NCI-H2107 treated with DMSO at 0.1 percent for 48 hours (cell line): ENCODE measurements around the gene CTPS1.

Experiments used
- DNase-seq: peaks from one replicate; lab custom pipeline; 2025; ENCODE audit not compliant: unreplicated experiment; lab: John Stamatoyannopoulos, UW

The CTPS1 gene

GRCh38 chr1:40979241-40980067, at the start of gene CTPS1:
Gene CTPS1, plus strand, starts transcription at chr1:40979696. Its CDS starts 3,595 bp downstream, at chr1:40983291.
- DNase-seq = peak; percentile 82

DNA sequence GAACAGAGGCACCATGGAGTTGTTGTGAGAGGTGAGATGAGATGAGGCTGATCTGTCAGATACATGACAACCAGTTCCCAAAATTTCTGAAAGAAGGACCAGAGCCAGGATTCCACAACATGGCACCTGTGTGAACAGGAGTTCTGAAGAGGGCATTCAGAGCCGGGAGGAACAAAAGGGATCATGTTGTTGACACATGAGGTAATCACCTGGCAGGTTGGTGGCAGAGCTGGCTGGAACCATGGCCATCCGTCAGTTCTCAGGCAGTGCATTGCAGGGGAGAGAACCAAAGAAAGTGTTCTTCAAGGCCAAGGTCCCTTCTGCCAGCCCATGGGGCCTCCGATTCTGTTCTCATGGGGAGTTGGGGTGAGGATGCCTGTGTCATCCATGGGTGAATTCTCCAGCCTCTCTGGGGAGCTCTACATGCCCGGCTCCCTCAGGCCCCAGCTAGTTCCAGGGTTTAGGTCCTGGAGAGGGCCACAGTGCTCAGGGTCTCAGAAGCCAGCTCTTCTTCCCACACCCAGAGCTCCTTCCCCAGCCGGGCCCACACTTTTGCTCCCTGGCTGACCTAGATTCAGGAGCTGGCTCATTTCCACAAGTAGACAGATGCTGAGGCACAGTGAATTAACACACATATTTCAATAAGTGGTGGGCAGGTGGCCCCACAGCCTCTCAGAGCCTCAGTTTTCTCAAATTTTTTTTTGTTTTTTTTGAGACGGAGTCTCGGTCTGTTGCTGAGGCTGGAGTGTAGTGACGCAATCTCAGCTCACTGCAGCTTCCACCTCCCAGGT, 49.1 kb upstream of the CTPS1 start:
- DNase-seq = peak; percentile 43

GRCh38 chr1:40931601-40932000, 47.9 kb upstream of the CTPS1 start:
- no peak for DNase-seq

GRCh38 chr1:40932006-40932405, 47.5 kb upstream of the CTPS1 start:
- DNase-seq = no peak

GRCh38 chr1:40936931-40937339, 42.6 kb upstream of the CTPS1 start:
- DNase-seq = no peak

DNA sequence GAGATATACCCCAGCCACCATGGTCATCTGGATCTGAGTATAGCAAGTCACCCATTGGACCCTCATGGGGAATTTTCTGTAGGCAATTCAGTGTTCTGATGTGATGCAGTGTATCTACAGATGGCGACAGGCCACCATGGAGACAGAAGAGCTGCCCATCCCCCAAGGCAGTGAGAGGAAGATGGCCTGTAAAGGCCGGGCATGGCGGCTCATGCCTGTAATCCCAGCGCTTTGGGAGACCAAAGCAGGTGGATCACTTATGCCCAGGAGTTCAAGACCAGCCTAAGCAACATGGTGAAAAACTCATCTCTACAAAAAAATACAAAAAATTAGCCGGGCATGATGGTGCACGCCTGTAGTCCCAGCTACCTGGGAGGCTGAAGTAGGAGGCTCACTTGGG, 41.1 kb upstream of the CTPS1 start:
- DNase-seq = no peak

DNA sequence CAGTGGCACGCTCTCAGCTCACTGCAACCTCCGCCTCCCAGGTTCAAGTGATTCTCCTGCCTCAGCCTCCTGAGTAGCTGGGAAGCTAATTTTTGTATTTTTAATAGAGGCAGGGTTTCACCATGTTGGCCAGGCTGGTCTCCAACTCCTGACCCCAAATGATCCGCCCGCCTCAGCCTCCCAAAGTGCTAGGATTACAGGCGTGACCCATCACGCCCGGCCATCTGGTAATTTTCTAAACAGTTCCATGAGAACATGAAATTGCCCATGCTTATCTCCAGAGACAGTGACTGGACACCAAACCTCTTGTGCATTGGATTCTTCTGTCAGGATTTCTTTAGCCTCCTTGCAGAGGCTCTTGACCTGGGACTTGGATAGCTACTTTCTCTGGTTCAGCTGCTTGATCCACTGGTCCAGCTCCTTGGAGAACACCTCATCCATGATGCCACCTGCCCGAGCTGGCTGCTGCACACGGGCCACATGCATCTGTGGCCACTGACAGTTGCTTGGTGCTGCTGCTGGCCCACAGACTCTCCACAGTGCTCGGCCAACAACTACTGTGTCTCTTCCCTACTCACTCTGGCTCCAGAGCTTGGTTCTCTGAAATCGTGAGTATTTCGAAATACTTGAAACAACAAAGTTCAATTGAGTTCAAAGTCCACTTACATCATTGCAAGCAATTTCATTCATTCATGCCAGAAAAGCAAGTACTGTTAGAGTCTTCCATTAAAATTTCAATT, 40.0 kb upstream of the CTPS1 start:
- DNase-seq = no peak

DNA sequence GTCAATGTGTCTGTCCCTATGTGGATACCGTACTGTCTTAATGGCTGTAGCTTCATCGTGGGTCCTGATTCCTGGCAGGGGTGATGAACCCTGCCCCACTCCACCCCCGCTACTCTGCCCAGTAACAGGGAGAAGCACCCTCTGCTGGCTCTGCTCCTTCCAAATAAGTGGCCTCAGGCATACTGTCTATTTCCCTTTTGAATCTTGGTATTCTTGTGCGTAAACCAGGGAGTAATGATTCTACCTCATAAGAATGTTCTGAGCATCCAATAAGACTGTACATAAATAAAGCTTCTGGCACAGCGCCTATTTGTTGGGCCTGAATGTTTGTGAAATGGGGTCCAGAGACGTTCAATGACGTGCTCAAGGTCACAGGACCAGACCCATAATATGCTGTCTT, 35.2 kb upstream of the CTPS1 start:
- DNase-seq = no peak

GRCh38 chr1:40944841-40945430, 34.6 kb upstream of the CTPS1 start:
- no peak for DNase-seq

DNA sequence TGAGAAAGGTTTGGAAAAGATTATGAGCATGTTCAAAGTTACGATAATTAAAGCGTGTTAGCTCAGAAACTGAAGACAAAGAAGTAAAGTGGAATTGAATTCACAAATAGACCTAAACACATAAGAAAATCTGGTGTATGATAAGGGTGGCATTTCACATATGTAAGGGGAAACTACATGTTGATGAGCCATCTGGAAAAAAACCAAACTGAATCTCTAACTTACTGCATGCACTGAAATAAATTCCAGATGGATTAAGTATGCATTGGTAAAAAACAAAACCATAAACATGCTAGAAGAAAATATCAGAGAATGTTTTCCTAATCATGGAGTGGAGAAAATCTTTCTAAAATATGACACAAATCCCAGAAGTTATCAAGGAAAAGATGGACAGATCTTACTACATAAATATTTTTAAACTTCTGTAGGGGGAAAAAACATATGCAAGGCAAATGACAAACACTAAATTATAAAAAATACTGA, 34.0 kb upstream of the CTPS1 start:
- no peak for DNase-seq

DNA sequence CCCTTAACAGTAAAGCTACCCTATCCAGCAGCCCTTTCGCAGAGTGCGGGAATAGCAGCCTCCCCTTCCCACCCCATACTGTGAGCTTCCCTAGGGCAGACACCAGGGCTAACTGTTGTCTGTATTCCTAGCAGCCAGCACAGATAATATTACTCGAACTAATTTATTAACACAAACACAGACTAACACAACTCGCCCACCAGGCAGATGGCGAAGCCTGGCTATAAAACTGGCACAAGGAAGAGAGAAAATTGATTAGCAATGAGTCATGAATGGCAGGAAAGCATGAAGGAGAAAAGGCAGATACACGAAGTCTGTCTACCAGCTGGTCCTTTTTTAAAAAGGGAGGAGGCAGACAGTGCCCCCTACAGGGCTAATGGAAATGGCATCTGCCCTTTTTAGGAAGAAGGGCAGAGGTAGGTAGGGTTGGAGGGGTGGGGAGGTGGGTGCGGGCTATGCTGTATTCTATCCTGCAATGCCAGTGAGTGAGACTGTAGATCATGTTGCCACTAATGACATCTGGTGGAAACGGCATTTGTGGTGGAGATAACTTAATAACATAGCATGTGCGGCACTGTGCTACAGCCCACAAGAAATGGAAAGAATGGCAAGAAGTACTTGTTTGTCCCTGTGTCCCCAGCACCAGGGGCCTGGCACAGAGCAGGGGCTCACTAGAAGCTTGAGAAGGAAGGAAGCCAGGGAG, 30.6 kb upstream of the CTPS1 start:
- peak; percentile 75 for DNase-seq

GRCh38 chr1:40949563-40949962, 29.9 kb upstream of the CTPS1 start:
- no peak for DNase-seq

DNA sequence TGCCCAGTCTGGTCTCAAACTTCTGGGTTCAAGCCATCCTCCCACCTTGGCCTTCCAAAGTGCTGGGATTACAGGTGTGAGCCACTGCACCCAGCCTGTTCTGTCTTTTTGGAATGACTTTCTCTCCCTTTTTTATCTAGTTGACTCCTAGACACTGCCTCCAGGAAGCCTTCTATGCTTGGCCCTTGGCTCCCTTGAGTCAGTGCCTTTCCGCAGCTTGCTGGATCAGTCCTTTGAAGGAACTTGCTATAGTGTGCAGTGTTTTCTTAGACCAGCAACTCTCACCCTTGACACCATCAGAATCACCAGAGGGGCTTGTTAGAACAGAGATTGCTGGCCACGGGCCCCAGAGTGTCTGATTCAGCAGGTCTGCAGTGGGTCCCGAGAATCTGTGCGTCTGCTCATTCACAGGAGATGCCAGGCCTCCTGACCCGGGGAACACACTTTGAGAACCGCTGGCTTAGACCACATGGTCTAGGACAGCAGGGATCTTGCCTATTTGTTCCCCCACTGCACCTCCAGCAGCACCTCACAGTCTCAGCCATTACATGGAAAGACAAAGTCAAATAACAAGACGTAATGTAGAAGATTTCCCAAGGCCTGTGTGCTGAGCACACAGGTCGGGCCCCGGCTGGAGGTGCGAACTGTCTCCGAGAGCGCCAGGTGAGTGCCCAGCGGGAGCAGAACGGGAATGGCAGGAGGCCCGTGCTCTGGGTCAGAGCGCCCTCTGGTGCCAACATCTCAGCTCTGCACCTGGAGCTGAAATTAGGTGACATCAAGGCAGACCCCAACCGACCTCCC, 27.4 kb upstream of the CTPS1 start:
- DNase-seq = peak; percentile 57

GRCh38 chr1:40952744-40953315, 26.7 kb upstream of the CTPS1 start:
- no peak for DNase-seq

DNA sequence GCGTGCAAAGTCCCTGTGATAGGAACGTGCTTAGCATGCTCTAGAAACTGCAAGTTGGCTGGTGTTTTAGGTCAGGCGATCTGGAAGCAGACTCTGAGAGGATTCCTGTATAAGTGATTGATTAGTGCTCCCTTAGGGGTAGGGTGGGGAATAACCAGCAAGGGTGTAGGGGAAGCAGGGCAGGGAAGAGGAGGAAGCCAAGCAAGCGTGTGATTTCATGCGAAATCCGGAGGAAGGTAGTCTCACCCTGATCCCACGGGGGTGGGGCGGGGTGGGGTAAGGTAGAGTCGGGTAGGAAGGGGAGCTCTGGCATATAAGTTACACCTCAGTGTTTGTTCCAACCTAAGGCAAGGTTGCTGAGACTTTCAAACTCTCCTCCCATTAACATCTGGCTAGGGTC, 24.9 kb upstream of the CTPS1 start:
- DNase-seq = no peak

DNA sequence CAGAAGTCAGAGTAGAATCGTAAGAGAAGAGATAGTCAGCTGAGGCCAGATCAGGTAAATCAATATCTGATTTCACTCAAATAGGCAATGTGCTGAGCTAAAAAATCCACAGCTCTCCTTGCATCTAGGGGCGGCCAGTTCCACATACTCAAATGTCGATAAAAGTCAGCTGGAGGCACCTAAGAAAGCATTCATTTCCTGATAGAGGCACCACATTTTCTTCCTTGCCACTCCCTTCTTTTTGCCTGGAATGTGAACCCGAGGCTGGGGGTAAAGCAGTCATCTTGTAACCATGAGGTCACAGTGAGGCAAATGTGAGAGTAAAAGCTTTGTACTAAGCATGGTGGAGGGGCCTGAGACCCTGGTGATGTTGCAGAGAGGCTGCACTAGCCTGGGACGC, 24.2 kb upstream of the CTPS1 start:
- no peak for DNase-seq

- no peak for DNase-seq
These were observed 23.1 kb upstream of the CTPS1 start for GRCh38 chr1:40956407-40956806.

- DNase-seq = no peak
These were observed 21.3 kb upstream of the CTPS1 start for GRCh38 chr1:40958210-40958609.

DNA sequence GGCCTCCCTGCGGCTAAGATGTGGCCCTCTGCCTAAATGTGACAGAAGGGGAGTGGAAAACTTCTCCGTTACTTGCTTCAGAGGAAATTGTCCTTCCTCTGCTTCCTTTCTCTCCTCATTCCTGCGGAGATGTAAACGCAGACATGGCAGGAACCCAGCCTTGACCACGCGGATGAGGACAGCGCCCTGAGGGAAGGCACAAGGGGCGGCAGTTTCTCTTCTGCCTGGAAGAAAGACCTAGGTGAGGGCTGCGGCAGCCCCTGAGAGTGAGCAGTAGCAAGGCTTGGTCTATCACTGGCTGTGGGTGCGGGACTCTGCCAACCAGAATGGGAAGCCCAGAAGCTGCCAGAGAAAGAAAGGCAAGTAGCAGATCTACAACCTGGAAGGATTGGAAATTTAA, 14.0 kb upstream of the CTPS1 start:
- DNase-seq = no peak
